UCSD-AML1 (cell line): ENCODE results near the gene ARHGEF12.

Source experiments
- DNase-seq: peaks from one replicate; lab custom pipeline; 2025; ENCODE audit not compliant: unreplicated experiment; lab: John Stamatoyannopoulos, UW

ARHGEF12 gene

GRCh38 chr11:120410622-120411380 lies 74.6 kb downstream of the ARHGEF12 start:
- DNase-seq = no peak

GRCh38 chr11:120413480-120413879 lies 77.3 kb downstream of the ARHGEF12 start:
- no peak for DNase-seq

- DNase-seq = no peak
Observed at GRCh38 chr11:120420572-120420971, 84.4 kb downstream of the ARHGEF12 start.

DNA sequence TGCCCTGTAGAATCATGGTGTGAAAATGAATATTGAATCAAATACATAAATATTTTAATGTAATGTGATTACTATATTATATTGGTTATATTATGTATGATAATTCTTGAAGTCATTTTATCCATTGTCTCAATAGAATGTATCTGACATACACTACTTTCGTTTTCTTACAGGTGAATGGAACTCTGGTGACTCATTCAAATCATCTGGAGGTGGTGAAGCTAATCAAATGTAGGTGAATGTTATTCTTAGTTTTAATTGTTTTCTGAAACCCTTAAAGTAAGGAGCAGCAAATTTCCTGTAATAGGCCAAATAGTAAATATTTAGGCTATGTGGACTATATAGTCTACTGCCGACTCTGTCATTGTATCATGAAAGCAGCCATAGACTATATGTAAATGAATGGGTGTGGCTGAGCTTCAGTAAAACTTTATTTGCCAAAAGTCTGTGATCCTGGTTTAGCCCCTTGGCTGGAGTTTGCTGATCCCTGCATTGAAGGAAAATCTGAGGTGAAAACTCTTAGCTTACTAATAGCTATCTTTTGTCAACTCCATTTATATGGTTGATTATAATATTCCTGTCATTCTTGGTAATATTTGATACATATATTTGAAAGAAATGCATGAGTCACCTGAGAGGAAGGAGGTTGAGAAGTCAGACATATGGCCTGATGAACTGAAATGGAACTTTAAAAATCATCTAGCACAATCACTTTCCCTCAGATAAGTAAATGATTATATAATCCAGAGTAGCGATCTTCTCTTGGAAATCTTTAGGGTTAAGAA lies 88.2 kb downstream of the ARHGEF12 start:
- no peak for DNase-seq

GRCh38 chr11:120424970-120425332 lies 88.7 kb downstream of the ARHGEF12 start:
- DNase-seq = no peak

GRCh38 chr11:120425527-120425926 lies 89.3 kb downstream of the ARHGEF12 start:
- DNase-seq = no peak

DNA sequence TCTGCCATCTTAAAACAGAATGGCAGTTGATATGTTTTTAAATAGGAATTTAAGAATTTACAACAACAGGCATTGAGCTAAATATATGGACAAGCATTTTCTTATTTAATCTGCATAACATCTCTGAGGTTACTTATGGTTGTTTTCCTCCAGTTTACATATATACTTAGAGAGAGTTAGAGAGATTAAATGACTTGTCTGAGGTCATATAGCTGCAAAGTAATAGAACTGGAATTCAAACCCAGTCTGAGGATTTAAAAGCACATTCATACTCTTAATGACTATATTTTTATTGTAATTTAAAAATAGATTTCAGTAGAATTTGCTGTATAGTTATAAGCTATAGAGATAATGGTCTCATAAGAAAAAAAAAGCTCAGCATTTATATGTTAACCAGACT lies 93.9 kb downstream of the ARHGEF12 start:
- no peak for DNase-seq

- DNase-seq = no peak
Observed at GRCh38 chr11:120431633-120432032, 95.4 kb downstream of the ARHGEF12 start.

DNA sequence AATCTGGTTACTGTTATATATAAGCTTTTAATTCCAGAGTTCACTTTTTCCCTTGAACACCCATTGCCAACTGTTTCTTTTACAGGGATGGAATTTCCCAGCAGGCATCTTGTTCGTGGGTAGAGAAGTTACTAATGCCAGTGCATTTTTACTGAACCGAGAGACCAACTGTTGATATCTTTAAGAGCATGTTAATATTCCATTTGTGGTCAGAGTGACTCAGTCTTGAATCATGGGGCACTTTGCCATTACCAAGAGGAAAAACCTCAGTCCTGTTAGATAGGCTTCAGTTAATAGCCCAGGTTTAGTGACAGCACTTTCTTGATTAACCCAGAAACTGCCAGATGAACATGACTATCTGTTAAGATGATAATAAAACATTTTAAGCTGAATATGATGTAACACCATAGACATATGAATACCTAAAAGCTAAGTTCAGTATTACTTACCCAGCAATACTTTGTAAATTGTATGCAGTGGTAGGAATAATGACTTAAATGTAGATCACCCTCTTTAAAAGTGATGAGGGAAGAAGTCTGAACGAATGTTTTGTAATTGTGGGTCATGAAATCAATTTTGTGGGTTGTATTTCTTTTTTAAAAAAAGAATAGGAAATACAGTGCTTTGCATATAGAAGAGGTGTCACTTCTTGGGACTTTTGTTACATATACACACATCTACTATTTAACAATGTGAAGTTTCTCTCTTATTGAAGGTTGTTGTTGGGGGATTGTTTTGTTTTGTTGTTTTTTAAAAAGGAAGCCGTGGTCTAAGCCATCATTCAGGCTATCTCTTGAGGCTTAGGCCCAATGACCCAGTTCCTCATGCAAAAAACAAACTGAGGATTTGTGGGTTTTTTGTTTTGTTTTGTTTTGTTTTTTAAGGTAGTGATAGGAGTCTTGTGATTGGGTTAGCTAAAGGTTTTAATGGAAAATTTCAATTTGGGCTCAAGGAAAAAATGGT lies 96.1 kb downstream of the ARHGEF12 start:
- no peak for DNase-seq

DNA sequence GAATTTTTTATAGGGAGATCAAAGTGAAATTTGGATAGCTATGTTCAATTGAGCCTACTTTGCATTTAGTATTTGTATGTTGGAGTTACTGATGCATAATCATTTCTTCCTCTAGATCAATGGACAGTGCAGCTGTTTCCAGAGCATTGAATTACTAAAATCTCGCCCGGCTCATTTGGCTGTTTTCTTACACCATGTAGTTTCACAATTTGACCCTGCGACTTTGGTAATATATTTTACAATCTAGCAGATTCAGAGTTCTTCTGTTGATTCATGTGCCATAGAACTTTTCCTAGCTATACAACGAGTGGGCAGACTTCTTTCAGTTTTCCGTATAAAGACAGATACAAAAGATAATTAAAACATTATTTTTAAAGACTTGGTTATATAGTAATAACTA lies 105.4 kb downstream of the ARHGEF12 start:
- DNase-seq = no peak

- no peak for DNase-seq
Observed at GRCh38 chr11:120442031-120442430, 105.8 kb downstream of the ARHGEF12 start.

GRCh38 chr11:120446802-120447201 lies 110.6 kb downstream of the ARHGEF12 start:
- no peak for DNase-seq

DNA sequence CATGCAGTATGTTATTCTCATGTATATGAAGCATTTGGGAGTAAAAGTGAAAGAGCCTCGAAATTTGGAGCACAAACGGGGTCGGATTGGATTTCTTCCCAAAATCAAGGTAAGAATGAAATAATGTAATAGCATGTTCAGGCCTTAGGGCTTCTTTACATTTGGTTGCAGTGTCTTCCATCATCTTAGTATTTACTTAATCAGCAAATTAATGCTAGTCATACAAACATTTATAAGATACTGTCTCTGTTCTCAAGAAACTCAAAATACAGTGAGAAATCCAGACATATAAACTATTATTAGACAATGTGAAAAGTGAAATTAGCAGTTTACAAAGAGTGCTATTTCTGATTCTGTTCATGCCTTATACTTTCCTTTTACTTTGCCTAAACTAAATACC lies 112.0 kb downstream of the ARHGEF12 start:
- DNase-seq = no peak

- DNase-seq = no peak
Observed at GRCh38 chr11:120455487-120455886, 119.3 kb downstream of the ARHGEF12 start.

DNA sequence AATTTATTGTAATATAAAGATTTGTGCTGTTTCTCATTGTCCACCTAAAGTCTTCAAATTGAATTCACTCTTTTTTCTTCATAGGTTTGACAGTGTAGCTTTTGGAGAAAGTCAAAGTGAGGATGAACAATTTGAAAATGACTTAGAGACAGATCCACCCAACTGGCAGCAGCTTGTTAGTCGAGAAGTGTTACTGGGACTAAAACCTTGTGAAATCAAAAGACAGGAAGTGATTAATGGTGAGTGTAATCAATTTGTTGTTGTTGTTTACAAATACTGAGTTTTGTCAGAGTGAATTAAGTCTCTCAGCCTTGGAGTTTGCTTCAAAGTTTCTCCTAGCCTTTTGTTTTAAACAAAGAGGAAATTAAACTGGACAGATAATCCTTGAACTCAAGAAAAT lies 121.8 kb downstream of the ARHGEF12 start:
- no peak for DNase-seq

DNA sequence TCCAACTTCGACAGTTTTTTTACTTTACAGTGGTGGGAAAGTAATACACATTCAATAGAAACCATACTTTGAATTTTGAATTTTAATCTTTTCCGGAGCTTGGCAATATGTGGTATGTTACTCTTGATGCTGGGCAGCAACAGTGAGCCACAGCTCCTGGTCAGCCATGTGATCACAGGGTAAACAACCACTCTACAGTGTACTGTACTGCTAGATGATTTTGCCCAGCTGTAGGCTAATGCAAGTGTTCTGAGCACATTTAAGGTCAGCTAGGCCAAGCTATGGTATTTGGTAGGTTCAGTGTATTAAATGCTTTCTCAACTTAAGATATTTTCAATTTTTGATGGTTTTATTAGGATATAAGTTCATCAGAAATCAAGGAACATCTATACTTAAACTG lies 126.6 kb downstream of the ARHGEF12 start:
- no peak for DNase-seq

- DNase-seq = no peak
Observed at GRCh38 chr11:120465921-120466534, 129.8 kb downstream of the ARHGEF12 start.

GRCh38 chr11:120467627-120468026 lies 131.4 kb downstream of the ARHGEF12 start:
- DNase-seq = no peak

GRCh38 chr11:120471131-120471530 lies 134.9 kb downstream of the ARHGEF12 start:
- DNase-seq = no peak

DNA sequence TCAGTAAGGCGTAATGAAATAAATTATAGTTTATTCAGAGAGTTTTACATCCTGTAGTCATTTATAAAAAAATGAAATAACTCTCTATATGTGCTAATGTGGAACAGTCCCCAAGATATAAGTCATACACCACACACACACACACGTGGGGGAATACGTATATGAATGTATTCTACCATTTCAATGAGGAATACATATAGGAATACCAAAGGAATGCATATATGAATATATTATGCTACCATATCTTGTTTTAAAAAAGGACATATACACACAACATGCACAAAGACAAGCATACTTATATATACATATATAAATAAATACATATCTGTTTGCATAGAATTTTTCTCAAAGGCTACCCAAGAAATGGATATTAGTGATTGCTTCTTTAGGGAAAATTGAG lies 135.8 kb downstream of the ARHGEF12 start:
- DNase-seq = no peak

- DNase-seq = no peak
Observed at GRCh38 chr11:120473503-120473902, 137.3 kb downstream of the ARHGEF12 start.
